OCI-LY7 (cell line): ENCODE measurements around the gene PDHA1. TPM values are rescaled to one million over a fixed set of nuclear protein-coding genes. Genes with fewer than 3 reads are reported as not detected.

Experiments used
- BruUV-seq: library from RNA; stranded (reverse); fragments of 400-500 nt; replicated peaks from 2 replicates; lab custom pipeline; 2021; lab: Mats Ljungman, UMichigan
- CTCF ChIA-PET: fragments of 300-600 bp; sonication (Branson Sonifier 250); formaldehyde crosslinking; loops from one replicate; lab custom pipeline; 2022; ENCODE audit warnings: antibody characterized with exemption; ENCODE audit not compliant: unreplicated experiment; lab: Charles Lee
- POLR2A ChIA-PET: fragments of 300-600 bp; sonication (Branson Sonifier 250); formaldehyde crosslinking; loops from one replicate; lab custom pipeline; 2022; ENCODE audit warnings: antibody characterized with exemption; lab: Charles Lee
- DNase-seq: peaks from one replicate; pipeline ENCODE4 v3.0.0-alpha.2; 2015; ENCODE audit warnings: low spot score
- H2AFZ ChIP-seq: fragments of 200-600 bp; sonication (generic), shearing (Covaris generic); 2 replicates; pipeline ENCODE4 v1.6.1; 2014; ENCODE audit warnings: mild to moderate bottlenecking, antibody characterized with exemption, low read length, moderate library complexity
- H3K27ac ChIP-seq: fragments of 200-600 bp; sonication (generic); 2 replicates; pipeline ENCODE4 v1.5.1; 2014; ENCODE audit warnings: mixed run types, low read depth, mild to moderate bottlenecking, moderate library complexity, low read length, inconsistent platforms; ENCODE audit not compliant: poor library complexity, severe bottlenecking
- H3K36me3 ChIP-seq: fragments of 200-600 bp; sonication (generic); 2 replicates; pipeline ENCODE4 v1.6.1; 2014; ENCODE audit warnings: mild to moderate bottlenecking, antibody characterized with exemption, low read length, moderate library complexity, mixed read lengths; ENCODE audit not compliant: insufficient read depth
- H3K4me1 ChIP-seq: fragments of 200-600 bp; sonication (generic); 2 replicates; pipeline ENCODE4 v1.5.1; 2014; ENCODE audit warnings: mild to moderate bottlenecking, low read length; ENCODE audit not compliant: insufficient read depth, poor library complexity, severe bottlenecking
- H3K4me2 ChIP-seq: fragments of 200-600 bp; sonication (generic); 2 replicates; pipeline ENCODE4 v1.6.1; 2014; ENCODE audit warnings: mild to moderate bottlenecking, low read length
- H3K4me3 ChIP-seq: fragments of 200-600 bp; sonication (generic); 2 replicates; pipeline ENCODE4 v1.5.1; 2014; ENCODE audit warnings: mild to moderate bottlenecking, low read depth, low read length; ENCODE audit not compliant: poor library complexity, severe bottlenecking
- H3K79me2 ChIP-seq: fragments of 200-600 bp; sonication (generic); 2 replicates; pipeline ENCODE4 v1.6.1; 2016; ENCODE audit warnings: low read depth, mild to moderate bottlenecking, low read length, moderate library complexity, mixed read lengths; ENCODE audit not compliant: insufficient read depth
- H3K9me2 ChIP-seq: fragments of 200-600 bp; sonication (generic); 2 replicates; pipeline ENCODE4 v1.6.1; 2016; ENCODE audit warnings: mild to moderate bottlenecking, low read length, mixed read lengths; ENCODE audit not compliant: insufficient read depth
- H3K9me3 ChIP-seq: fragments of 200-600 bp; sonication (generic); 2 replicates; pipeline ENCODE4 v1.6.1; 2014; ENCODE audit warnings: mild to moderate bottlenecking, mixed run types, low read length, mixed read lengths
- H4K20me1 ChIP-seq: fragments of 200-600 bp; sonication (generic); 2 replicates; pipeline ENCODE4 v1.6.1; 2014; ENCODE audit warnings: mild to moderate bottlenecking, antibody characterized with exemption, low read length, moderate library complexity, mixed read lengths; ENCODE audit not compliant: insufficient read depth
- EZH2phosphoT487 ChIP-seq: fragments of 200-600 bp; sonication (generic); IDR thresholded peaks from 2 replicates; pipeline ENCODE4 v1.6.1; 2018; ENCODE audit warnings: low read depth, borderline replicate concordance, mild to moderate bottlenecking, mixed run types, antibody characterized with exemption, low read length, moderate library complexity, mixed read lengths
- intact Hi-C: fragments of 100-400 bp; cut with micrococcal nuclease; formaldehyde crosslinking; loops from one replicate; pipeline ENCODE4 v1.10.0; 2022; ENCODE audit not compliant: unreplicated experiment
- total RNA-seq, 2 experiments: library from RNA; depleted of rRNA in 1 of 2; stranded (reverse); fragments of >200 nt in 1 of 2; shearing (Covaris generic) in 1 of 2; gene quantifications; 2 replicates each; pipeline ENCODE4 v1.2.3, GENCODE V29; 2014 to 2022
- TF ChIP-seq, protein P1 (sequence below): fragments of 200-600 bp; sonication (generic); conservative IDR thresholded peaks from 2 replicates; pipeline ENCODE4 v1.5.1; 2014; ENCODE audit warnings: mild to moderate bottlenecking, antibody characterized with exemption, low read length, moderate library complexity, mixed read lengths

The PDHA1 gene
- total RNA-seq, 2 experiments from 2014 or later, result 210 to 249 TPM

DNA sequence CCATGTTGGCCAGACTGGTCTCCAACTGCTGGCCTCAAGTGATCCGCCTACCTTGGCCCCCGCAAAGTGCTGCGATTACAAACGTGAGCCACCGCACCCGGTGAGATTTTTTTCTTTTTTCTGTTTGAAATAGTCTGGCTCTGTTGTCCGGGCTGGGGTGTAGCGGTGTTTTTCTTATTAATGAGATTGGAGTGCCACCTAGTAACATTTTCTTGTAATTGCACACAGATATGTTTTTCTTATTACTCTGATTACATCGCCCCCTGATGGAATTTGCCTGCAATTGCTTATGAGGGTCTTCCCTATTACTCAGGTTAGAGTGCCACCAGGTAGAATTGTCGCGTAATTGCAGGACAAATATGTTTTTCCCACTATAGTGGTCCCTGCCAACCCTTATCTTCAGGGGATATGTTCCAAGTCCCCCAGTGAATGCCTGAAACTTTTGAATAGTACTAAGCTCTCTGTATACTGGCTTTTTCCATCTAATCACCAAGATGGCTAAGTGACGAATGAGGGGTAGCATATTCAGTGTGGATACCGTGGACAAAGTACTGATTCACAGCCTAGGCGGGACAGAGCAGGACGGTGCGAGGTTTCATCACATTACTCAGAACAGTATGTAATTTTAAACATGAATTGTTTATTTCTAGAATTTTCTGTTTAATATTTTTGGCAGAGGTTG is 8.6 kb upstream of the PDHA1 start:
- BruUV-seq, result no TSS peak
- H3K9me2 ChIP-seq, result no peaks in the 10 kb centered on the region
- H3K9me3 ChIP-seq, result peaks cover 5% of the 10 kb centered on the region
- no peak for TF ChIP-seq EZH2phosphoT487
- TF ChIP-seq, protein P1, sequence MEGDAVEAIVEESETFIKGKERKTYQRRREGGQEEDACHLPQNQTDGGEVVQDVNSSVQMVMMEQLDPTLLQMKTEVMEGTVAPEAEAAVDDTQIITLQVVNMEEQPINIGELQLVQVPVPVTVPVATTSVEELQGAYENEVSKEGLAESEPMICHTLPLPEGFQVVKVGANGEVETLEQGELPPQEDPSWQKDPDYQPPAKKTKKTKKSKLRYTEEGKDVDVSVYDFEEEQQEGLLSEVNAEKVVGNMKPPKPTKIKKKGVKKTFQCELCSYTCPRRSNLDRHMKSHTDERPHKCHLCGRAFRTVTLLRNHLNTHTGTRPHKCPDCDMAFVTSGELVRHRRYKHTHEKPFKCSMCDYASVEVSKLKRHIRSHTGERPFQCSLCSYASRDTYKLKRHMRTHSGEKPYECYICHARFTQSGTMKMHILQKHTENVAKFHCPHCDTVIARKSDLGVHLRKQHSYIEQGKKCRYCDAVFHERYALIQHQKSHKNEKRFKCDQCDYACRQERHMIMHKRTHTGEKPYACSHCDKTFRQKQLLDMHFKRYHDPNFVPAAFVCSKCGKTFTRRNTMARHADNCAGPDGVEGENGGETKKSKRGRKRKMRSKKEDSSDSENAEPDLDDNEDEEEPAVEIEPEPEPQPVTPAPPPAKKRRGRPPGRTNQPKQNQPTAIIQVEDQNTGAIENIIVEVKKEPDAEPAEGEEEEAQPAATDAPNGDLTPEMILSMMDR, result peak; percentile 87
- intact Hi-C loops, result loop anchor here (1.0 to 10.0 kb wide), 3 partner anchors 320 to 945 kb away; no protein-coding TSS in a partner anchor
- H2AFZ ChIP-seq, result no peak overlapping the region
- H3K79me2 ChIP-seq, result no peaks in the 10 kb centered on the region
- H3K4me2 ChIP-seq, result no peak overlapping the region
- H3K36me3 ChIP-seq, result no peaks in the 10 kb centered on the region
- no peaks in the 10 kb centered on the region for H4K20me1 ChIP-seq
- H3K4me3 ChIP-seq, result no peak overlapping the region
- POLR2A ChIA-PET, result no interaction called here
- CTCF ChIA-PET, result no interaction called here
- no peaks in the 10 kb centered on the region for H3K4me1 ChIP-seq
- H3K27ac ChIP-seq, result no peak overlapping the region
- DNase-seq, result peak; percentile 79

DNA sequence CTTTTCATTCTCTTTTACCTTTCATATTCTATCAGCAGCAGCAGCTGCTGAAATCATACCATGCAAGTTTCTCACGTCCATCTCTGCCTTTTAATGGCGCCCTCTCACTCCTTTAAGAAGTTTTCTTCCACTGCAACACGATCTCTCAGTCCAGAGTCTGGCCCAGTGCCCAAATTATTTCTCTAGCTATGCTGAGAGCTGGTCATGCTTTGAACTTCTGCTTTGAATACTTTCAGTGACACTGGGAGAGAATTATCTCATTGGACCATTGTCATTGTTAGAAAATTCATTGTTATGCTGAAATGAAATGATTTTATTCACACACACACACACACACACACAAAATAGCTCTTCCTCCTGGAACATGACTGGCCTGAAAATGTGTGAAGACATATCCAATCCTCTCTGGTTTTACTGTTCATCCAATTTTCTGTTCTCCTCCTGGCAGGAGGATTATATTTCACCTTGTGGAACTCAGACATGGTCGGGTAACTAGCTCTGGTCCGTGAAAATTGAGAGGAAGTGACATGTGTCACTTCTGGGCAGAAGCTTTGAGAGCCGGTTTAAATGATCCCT is 1.3 kb upstream of the PDHA1 start:
- Histone ChIP-seq H3K4me2 (peak overlapping the region; percentile 95), H3K9me2 (no peaks in the 10 kb centered on the region), H3K9me3 (no peaks in the 10 kb centered on the region), H4K20me1 (peaks cover 5% of the 10 kb centered on the region; the same call in 1 of the 2 replicates), H3K4me3 (no peak overlapping the region), H3K36me3 (peaks cover 5% of the 10 kb centered on the region; the same call in 1 of the 2 replicates), H3K4me1 (peaks cover 28% of the 10 kb centered on the region), H3K27ac (no peak overlapping the region), H3K79me2 (peaks cover 34% of the 10 kb centered on the region), H2AFZ (peak overlapping the region; percentile 91; the same call in 1 of the 2 replicates)
- intact Hi-C loops, result no loop called here
- ChIA-PET POLR2A (interaction anchor here (0.6 kb wide), 1 partner anchor 634 kb away, joined by 3 read pairs; no protein-coding TSS in a partner anchor), CTCF (no interaction called here)
- BruUV-seq, result no TSS peak
- peak; percentile 0 for DNase-seq
- TF ChIP-seq EZH2phosphoT487, result no peak
- TF ChIP-seq, protein P1, result no peak

DNA sequence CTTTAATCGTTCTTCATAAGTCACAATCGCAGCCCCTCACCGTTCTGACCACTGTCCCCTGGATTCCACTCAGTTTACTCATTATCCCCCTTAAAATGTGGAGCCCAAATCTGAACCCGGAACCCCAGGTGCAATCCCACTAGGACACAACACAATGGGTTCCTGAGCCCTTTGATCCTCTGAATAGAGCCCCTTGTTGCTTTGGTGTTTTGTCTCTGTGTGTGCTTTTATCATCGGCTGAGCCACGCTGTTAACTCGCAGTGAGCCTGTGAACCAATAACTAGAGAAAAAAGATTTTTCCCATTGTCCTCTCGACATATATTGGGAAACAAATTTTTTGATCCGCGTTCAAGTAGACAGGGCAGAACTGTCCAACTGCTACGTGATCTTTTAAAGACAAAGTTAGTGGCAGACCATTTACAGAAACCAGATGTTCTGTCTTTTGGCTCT is 617 bp upstream of the PDHA1 start:
- intact Hi-C loops, result no loop called here
- BruUV-seq, result TSS peak; percentile 69
- CTCF ChIA-PET, result no interaction called here

More for the DNA sequence above, 617 bp upstream of the PDHA1 start:
- Histone ChIP-seq H4K20me1 (peaks cover 5% of the 10 kb centered on the region; the same call in 1 of the 2 replicates), H3K36me3 (peaks cover 12% of the 10 kb centered on the region; the same call in 1 of the 2 replicates), H3K9me3 (no peaks in the 10 kb centered on the region), H3K4me3 (peak overlapping the region; percentile 86), H3K27ac (peak overlapping the region; percentile 26), H3K79me2 (peaks cover 40% of the 10 kb centered on the region), H3K9me2 (no peaks in the 10 kb centered on the region), H3K4me1 (peaks cover 28% of the 10 kb centered on the region), H3K4me2 (peak overlapping the region; percentile 95), H2AFZ (peak overlapping the region; percentile 91; the same call in 1 of the 2 replicates)
- DNase-seq, result no peak
- POLR2A ChIA-PET, result no interaction called here
- TF ChIP-seq, protein P1, result no peak
- TF ChIP-seq EZH2phosphoT487, result no peak
